Measurements from ENCODE around the gene XRCC5. TPM values are rescaled to one million over a fixed set of nuclear protein-coding genes. Genes with fewer than 3 reads are reported as not detected.

The XRCC5 gene
- total and polyA plus RNA-seq, 5 donors, result 57.7 to 145 (median 125) TPM

GRCh38 chr2:216181953-216182461, 72.9 kb downstream of the XRCC5 start:
- Histone ChIP-seq H3K27me3 (ENCODE audit: control insufficient read depth, insufficient read depth) (no peaks in the 10 kb centered on the region), H3K9me3 (ENCODE audit: control insufficient read depth, low read length) (no peaks in the 10 kb centered on the region), H3K4me1 (ENCODE audit: control insufficient read depth, insufficient read depth, low read length) (no peaks in the 10 kb centered on the region), H3K4me3 (ENCODE audit: low read length) (no peak overlapping the region), H3K27ac (ENCODE audit: low read length) (no peak overlapping the region)
- DNase-seq (no peak), ATAC-seq (no peak)
- intact Hi-C loops (cut with DNase I), result no loop called here
- 60% methylated on average over 2 of the region's 2 CpGs for WGBS

DNA sequence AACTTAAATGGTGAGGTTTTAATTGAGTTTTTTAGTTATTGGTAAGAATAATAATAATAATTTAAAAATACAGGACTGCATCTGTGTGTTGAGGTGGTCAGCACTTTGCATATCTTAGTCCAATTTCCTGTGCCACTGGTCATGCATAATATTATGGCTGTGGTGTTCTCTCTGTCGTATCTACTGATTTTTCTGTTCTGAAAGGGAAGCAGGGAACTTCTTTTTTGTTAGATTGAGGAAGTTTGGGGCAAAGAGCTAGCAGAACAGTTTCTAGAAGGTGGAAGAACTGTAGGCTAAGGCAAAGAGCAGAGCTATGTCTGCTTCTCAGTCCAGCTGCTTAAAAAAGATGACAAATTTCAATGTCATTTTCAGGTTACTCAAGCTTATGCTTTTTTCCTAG, 74.3 kb downstream of the XRCC5 start:
- intact Hi-C loops (cut with DNase I), result no loop called here
- Histone ChIP-seq H3K4me3 (ENCODE audit: low read length) (no peak overlapping the region), H3K4me1 (ENCODE audit: control insufficient read depth, insufficient read depth, low read length) (no peaks in the 10 kb centered on the region), H3K27ac (ENCODE audit: low read length) (no peak overlapping the region), H3K9me3 (ENCODE audit: control insufficient read depth, low read length) (no peaks in the 10 kb centered on the region), H3K27me3 (ENCODE audit: control insufficient read depth, insufficient read depth) (no peaks in the 10 kb centered on the region)
- ATAC-seq (peak in 1 of 2 donors; percentile 25), DNase-seq (no peak)
- 54% methylated on average over 1 of the region's 1 CpG for WGBS

GRCh38 chr2:216188559-216188850, 79.4 kb downstream of the XRCC5 start:
- Histone ChIP-seq H3K4me3 (ENCODE audit: low read length) (no peak overlapping the region), H3K9me3 (ENCODE audit: control insufficient read depth, low read length) (no peaks in the 10 kb centered on the region), H3K4me1 (ENCODE audit: control insufficient read depth, insufficient read depth, low read length) (no peaks in the 10 kb centered on the region), H3K27ac (ENCODE audit: low read length) (no peak overlapping the region), H3K27me3 (ENCODE audit: control insufficient read depth, insufficient read depth) (no peaks in the 10 kb centered on the region)
- ATAC-seq (no peak), DNase-seq (no peak)
- WGBS, result 54% methylated on average over 3 of the region's 3 CpGs
- intact Hi-C loops (cut with DNase I), result no loop called here

DNA sequence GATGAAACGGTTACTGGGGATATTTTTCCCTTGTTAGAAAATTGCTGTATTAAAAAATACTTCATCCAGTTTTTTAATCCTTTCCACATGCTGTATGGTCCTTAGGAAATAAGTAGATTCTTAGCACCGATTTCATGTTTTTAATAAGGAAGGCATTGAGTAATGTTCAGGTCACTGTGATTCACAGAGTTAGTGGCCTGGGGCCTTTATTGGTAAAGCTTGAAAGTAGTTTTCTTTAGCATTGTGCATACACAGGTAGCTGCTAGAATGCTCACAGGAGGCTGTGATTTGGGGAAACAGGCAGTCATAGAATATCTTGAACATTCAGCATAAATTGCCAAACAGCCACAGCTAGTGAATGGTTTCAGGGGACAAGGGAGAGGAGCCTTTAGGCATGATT, 79.8 kb downstream of the XRCC5 start:
- ATAC-seq (no peak), DNase-seq (no peak)
- H3K4me1 ChIP-seq (ENCODE audit: control insufficient read depth, insufficient read depth, low read length), result no peaks in the 10 kb centered on the region
- intact Hi-C loops (cut with DNase I), result no loop called here
- no peak overlapping the region for H3K4me3 ChIP-seq (ENCODE audit: low read length)
- H3K9me3 ChIP-seq (ENCODE audit: control insufficient read depth, low read length), result no peaks in the 10 kb centered on the region
- 62% methylated on average over 2 of the region's 2 CpGs for WGBS
- H3K27ac ChIP-seq (ENCODE audit: low read length), result no peak overlapping the region
- no peaks in the 10 kb centered on the region for H3K27me3 ChIP-seq (ENCODE audit: control insufficient read depth, insufficient read depth)

- 90% methylated on average over 2 of the region's 2 CpGs for WGBS
- intact Hi-C loops (cut with DNase I), result no loop called here
- ATAC-seq, result no peak
Observed at GRCh38 chr2:216189410-216189809, 80.3 kb downstream of the XRCC5 start.

GRCh38 chr2:216192181-216192580, 83.0 kb downstream of the XRCC5 start:
- intact Hi-C loops (cut with DNase I), result no loop called here
- DNase-seq, result no peak
- Histone ChIP-seq H3K4me1 (ENCODE audit: control insufficient read depth, insufficient read depth, low read length) (no peaks in the 10 kb centered on the region), H3K27ac (ENCODE audit: low read length) (no peak overlapping the region), H3K4me3 (ENCODE audit: low read length) (no peak overlapping the region), H3K9me3 (ENCODE audit: control insufficient read depth, low read length) (no peaks in the 10 kb centered on the region), H3K27me3 (ENCODE audit: control insufficient read depth, insufficient read depth) (no peaks in the 10 kb centered on the region)
- 94% methylated on average over 4 of the region's 4 CpGs for WGBS
- no peak for ATAC-seq

More at GRCh38 chr2:216189410-216189809, 80.3 kb downstream of the XRCC5 start:
- Histone ChIP-seq H3K27me3 (ENCODE audit: control insufficient read depth, insufficient read depth) (no peaks in the 10 kb centered on the region), H3K4me3 (ENCODE audit: low read length) (no peak overlapping the region), H3K27ac (ENCODE audit: low read length) (no peak overlapping the region), H3K4me1 (ENCODE audit: control insufficient read depth, insufficient read depth, low read length) (no peaks in the 10 kb centered on the region), H3K9me3 (ENCODE audit: control insufficient read depth, low read length) (no peaks in the 10 kb centered on the region)
- DNase-seq, result no peak

DNA sequence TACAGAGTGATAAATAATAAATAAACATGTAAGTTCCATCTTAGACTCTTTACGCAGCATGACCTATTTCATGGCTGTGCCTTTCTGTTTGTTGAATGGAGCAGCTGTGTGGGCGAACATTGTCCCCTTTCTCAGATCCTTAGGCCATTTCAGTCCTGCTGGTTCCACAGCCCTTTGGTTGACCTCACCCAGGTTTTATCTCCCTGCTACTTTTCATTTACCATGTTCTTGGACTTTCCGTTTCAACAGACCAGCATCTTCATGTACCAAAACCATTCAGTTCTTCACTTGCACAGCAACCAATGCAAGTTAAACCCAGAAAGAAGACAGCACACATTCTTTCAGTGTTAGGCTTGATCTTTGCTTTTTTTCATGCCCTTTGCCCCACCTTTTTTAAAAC, 83.8 kb downstream of the XRCC5 start:
- H3K4me1 ChIP-seq (ENCODE audit: control insufficient read depth, insufficient read depth, low read length), result no peaks in the 10 kb centered on the region
- ATAC-seq (no peak), DNase-seq (no peak)
- H3K27ac ChIP-seq (ENCODE audit: low read length), result no peak overlapping the region
- no peaks in the 10 kb centered on the region for H3K27me3 ChIP-seq (ENCODE audit: control insufficient read depth, insufficient read depth)
- no peaks in the 10 kb centered on the region for H3K9me3 ChIP-seq (ENCODE audit: control insufficient read depth, low read length)
- intact Hi-C loops (cut with DNase I), result no loop called here
- WGBS, result 95% methylated on average over 3 of the region's 3 CpGs
- H3K4me3 ChIP-seq (ENCODE audit: low read length), result no peak overlapping the region

- intact Hi-C loops (cut with DNase I), result no loop called here
- Histone ChIP-seq H3K9me3 (ENCODE audit: control insufficient read depth, low read length) (no peaks in the 10 kb centered on the region), H3K4me3 (ENCODE audit: low read length) (no peak overlapping the region), H3K27me3 (ENCODE audit: control insufficient read depth, insufficient read depth) (no peaks in the 10 kb centered on the region), H3K27ac (ENCODE audit: low read length) (no peak overlapping the region), H3K4me1 (ENCODE audit: control insufficient read depth, insufficient read depth, low read length) (no peaks in the 10 kb centered on the region)
- ATAC-seq (no peak), DNase-seq (no peak)
- WGBS, result 96% methylated on average over 3 of the region's 3 CpGs
Observed at GRCh38 chr2:216194013-216194412, 84.9 kb downstream of the XRCC5 start.

- no peak overlapping the region for H3K4me3 ChIP-seq (ENCODE audit: low read length)
- ATAC-seq (no peak), DNase-seq (no peak)
- H3K27me3 ChIP-seq (ENCODE audit: control insufficient read depth, insufficient read depth), result no peaks in the 10 kb centered on the region
- intact Hi-C loops (cut with DNase I), result no loop called here
- no peak overlapping the region for H3K27ac ChIP-seq (ENCODE audit: low read length)
- H3K9me3 ChIP-seq (ENCODE audit: control insufficient read depth, low read length), result no peaks in the 10 kb centered on the region
- H3K4me1 ChIP-seq (ENCODE audit: control insufficient read depth, insufficient read depth, low read length), result no peaks in the 10 kb centered on the region
- 83% methylated on average over 4 of the region's 4 CpGs for WGBS
Observed at GRCh38 chr2:216194561-216194960, 85.4 kb downstream of the XRCC5 start.

GRCh38 chr2:216195565-216196029, 86.4 kb downstream of the XRCC5 start:
- DNase-seq (no peak), ATAC-seq (peak; percentile 24 to 37)
- intact Hi-C loops (cut with DNase I), result no loop called here
- no peak overlapping the region for H3K4me3 ChIP-seq (ENCODE audit: low read length)
- no peaks in the 10 kb centered on the region for H3K4me1 ChIP-seq (ENCODE audit: control insufficient read depth, insufficient read depth, low read length)
- H3K27me3 ChIP-seq (ENCODE audit: control insufficient read depth, insufficient read depth), result no peaks in the 10 kb centered on the region
- no peaks in the 10 kb centered on the region for H3K9me3 ChIP-seq (ENCODE audit: control insufficient read depth, low read length)
- WGBS, result 64% methylated on average over 4 of the region's 4 CpGs
- H3K27ac ChIP-seq (ENCODE audit: low read length), result no peak overlapping the region

DNA sequence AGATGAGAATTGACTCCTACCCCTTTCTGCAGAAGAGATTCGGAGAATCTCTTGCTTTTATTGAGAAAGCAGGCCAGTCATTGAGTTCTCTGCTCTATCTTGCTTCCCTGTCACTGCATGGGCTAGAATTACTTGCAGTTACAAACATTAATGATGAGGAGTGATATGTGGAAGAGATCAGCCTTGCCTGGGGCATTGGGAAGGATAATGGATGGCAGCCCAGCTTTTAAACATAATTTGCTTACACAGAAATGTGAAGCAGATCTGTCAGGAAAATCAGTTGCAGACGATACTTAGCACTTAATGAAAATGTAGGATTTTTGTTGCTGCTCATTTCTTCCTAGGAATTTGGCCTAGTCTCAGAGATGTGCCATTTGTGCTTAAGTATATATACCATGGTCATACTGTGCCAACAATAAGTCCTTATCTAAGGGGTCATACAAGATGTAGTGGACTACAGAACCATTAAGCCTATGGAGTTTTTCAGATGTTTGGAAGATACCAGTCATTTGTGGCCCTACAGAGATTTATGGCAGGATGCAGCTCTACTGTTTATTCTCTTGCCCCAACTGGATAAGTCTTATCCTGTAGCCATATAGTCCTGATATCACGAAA, 92.7 kb downstream of the XRCC5 start:
- no peak overlapping the region for H3K27ac ChIP-seq (ENCODE audit: low read length)
- ATAC-seq (no peak), DNase-seq (no peak)
- no peak overlapping the region for H3K4me3 ChIP-seq (ENCODE audit: low read length)
- H3K27me3 ChIP-seq (ENCODE audit: control insufficient read depth, insufficient read depth), result no peaks in the 10 kb centered on the region
- 76% methylated on average over 3 of the region's 3 CpGs for whole genome bisulfite sequencing
- no peaks in the 10 kb centered on the region for H3K9me3 ChIP-seq (ENCODE audit: control insufficient read depth, low read length)
- intact Hi-C loops (cut with DNase I), result no loop called here
- no peaks in the 10 kb centered on the region for H3K4me1 ChIP-seq (ENCODE audit: control insufficient read depth, insufficient read depth, low read length)

Measured in right cardiac atrium (tissue), 5 donors.